Mammary epithelial cell (primary cell): ENCODE measurements around the gene SPTLC2.

Source experiments
- CTCF ChIP-seq, 2 donors: IDR thresholded peaks in 1 of 2; conservative IDR thresholded peaks in 1 of 2; 2 replicates each; pipeline ENCODE4 v1.5.1; 2011 to 2012; ENCODE audit warnings: inconsistent platforms in 2 of 2, low read length in 2 of 2, mild to moderate bottlenecking in 2 of 2, control low read depth in 1 of 2, low read depth in 1 of 2; ENCODE audit not compliant: insufficient read depth in 1 of 2; ENCODE audit errors: extremely low read depth in 1 of 2
- EZH2 ChIP-seq: IDR thresholded peaks from 2 replicates; pipeline ENCODE4 v1.6.1; 2012; ENCODE audit warnings: low read length, inconsistent platforms, borderline replicate concordance

GRCh38 chr14:77508249-77508648 is 108.2 kb downstream of the SPTLC2 start:
- TF ChIP-seq EZH2 (no peak), CTCF (conservative IDR thresholded peaks at IDR 0.05 in 1 of 2, IDR thresholded peaks at IDR 0.05 in 1 of 2; ENCODE audit: extremely low read depth in 1 of 2, insufficient read depth in 1 of 2, low read depth in 1 of 2, low read length in 2 of 2) (no peak)
